Loucy (cell line): ENCODE data around the gene LNP1.

ENCODE experiments used
- CTCF ChIP-seq: fragments of 200-600 bp; sonication (generic); conservative IDR thresholded peaks from 2 replicates; pipeline ENCODE4 v1.5.1; 2014; ENCODE audit warnings: mild to moderate bottlenecking, antibody characterized with exemption, low read length
- EZH2phosphoT487 ChIP-seq: fragments of 200-600 bp; IDR thresholded peaks from 2 replicates; pipeline ENCODE4 v1.6.1; 2018; ENCODE audit warnings: antibody characterized with exemption, mild to moderate bottlenecking, moderate library complexity, borderline replicate concordance

GRCh38 chr3:100437721-100438622 is 36.6 kb downstream of the LNP1 start:
- no peak for TF ChIP-seq CTCF
- no peak for TF ChIP-seq EZH2phosphoT487
